Heart left ventricle (tissue), 13 donors: ENCODE measurements around the gene SHANK3.

ENCODE experiments used
- CTCF ChIP-seq, 12 donors: fragments of 200-600 bp; sonication (generic) in 4 of 12; IDR thresholded peaks; one replicate each; pipeline versions ENCODE4 v1.5.0 to v1.8.0; 2018 to 2022; ENCODE audit warnings: antibody characterized with exemption in 12 of 12, mild to moderate bottlenecking in 5 of 12
- POLR2A ChIP-seq, 2 donors: fragments of 450-650 bp; IDR thresholded peaks; one replicate each; pipeline ENCODE4 v1.6.1; 2017; ENCODE audit warnings: antibody characterized with exemption in 2 of 2, mild to moderate bottlenecking in 2 of 2, moderate library complexity in 2 of 2
- donor health status: ischemic (EF 13 %, LVEDD 7.1; RV severe dilation, severe dysfunction).
- donor health status: DM: no; HTN: yes; CAD: no.
- donor health status: DM: no; HTN: no; CAD: no.
- donor health status: ischemic (EF 25% LVEDD 6.9; RV normal size, moderate dysfunction).
- donor health status: ischemic (EF 25% LVEDD 5.7; RV mildly dilated, moderate dysfunction).
- donor health status: ischemic (EF 35%, LVEDD 5.7; RV mildly dilated, moderate dysfunction).
- donor health status: nonischemic (EF 11% LVEDD 7.7; RV severe dilation, severe dysfunction).
- donor health status: DM: yes; HTN: yes; CAD: no.
- donor health status: PGD.
- donor health status: ischemic (EF 29% LVEDD 5.4; RV normal size, mild dysfunction).
- donor health status: nonischemic (EF 23%, LVEDD 6.1; RV moderate dilation, normal function).

- TF ChIP-seq CTCF (IDR thresholded peaks at IDR 0.05), result no peak
- TF ChIP-seq POLR2A (IDR thresholded peaks at IDR 0.05), result no peak
These were observed 2.3 kb downstream of the SHANK3 start for GRCh38 chr22:50674606-50675552.
